SH-SY5Y (cell line): Measurements from ENCODE around the gene ADH6.

Experiments
- GATA2 ChIP-seq: IDR thresholded peaks from 2 replicates; pipeline ENCODE4 v1.6.1; 2011; ENCODE audit warnings: mild to moderate bottlenecking, low read depth, low read length
- GATA3 ChIP-seq: IDR thresholded peaks from 2 replicates; pipeline ENCODE4 v1.6.1; 2011; ENCODE audit warnings: low read depth, mild to moderate bottlenecking, low read length, moderate library complexity

DNA sequence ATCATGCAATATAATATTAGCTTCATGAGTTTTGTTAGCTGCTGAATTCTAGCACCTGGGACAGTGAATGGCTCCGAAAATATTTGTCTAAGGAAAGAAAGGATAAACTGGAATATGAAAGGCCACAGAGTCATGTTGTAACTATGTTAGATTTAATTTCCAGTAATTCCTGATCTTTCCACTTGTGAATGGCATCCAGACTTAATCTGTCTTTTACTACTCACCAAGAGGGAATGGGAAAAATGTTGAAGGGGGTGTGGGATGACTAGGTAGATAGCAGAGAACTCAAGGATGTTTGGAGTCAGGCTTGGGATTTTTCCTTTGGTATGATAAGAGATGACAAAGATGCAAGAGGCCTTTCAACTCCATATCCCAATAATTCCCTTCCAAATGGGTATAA, 9.4 kb downstream of the ADH6 start:
- TF ChIP-seq GATA3 (no peak), GATA2 (no peak)
